ENCODE results near the gene ETF1.

Gene ETF1

DNA sequence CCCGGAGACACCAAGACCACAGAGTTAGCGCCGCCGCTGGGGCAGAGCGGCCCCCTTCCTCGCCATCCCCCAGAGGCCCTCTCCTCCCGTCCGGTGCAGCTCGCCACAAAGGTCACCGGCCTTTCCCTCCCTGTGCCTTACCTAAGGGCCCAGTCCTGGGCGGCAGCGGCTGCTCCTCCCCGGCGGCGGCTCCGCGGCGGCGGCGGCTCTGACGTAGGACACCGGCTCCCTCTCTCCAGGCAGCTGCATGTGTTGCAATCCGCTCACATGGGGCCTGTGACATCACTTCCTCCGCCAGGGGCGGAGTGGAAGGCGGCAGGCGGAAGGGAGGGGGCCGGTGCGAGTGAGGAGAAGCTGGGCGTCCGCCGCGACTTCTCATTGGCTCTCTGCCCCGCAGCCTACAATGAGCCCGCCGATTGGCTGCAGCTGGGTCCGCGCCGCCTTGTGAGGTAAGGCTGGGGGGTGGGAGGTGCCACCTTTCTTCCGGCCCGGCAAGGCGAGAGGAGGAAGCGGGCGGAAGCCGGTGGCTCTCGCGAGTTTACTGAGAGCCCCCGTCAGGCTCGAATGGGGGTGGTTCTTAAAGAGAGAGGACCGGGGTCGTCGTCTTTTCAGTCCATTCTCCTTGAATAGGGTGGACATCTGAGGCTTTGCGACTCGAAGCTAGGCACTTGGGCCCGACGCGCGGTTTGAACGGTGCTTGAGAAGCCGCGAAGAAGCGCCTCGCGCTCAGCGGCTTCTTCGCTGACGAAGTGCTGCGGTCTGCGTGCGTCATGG, at the start of gene ETF1:
TSS of gene ETF1 (minus strand) at position 281 of the 774 bp plus-strand sequence. CDS start 318 bp downstream, outside the sequence.
- DNase-seq, result peak; percentile 98

DNA sequence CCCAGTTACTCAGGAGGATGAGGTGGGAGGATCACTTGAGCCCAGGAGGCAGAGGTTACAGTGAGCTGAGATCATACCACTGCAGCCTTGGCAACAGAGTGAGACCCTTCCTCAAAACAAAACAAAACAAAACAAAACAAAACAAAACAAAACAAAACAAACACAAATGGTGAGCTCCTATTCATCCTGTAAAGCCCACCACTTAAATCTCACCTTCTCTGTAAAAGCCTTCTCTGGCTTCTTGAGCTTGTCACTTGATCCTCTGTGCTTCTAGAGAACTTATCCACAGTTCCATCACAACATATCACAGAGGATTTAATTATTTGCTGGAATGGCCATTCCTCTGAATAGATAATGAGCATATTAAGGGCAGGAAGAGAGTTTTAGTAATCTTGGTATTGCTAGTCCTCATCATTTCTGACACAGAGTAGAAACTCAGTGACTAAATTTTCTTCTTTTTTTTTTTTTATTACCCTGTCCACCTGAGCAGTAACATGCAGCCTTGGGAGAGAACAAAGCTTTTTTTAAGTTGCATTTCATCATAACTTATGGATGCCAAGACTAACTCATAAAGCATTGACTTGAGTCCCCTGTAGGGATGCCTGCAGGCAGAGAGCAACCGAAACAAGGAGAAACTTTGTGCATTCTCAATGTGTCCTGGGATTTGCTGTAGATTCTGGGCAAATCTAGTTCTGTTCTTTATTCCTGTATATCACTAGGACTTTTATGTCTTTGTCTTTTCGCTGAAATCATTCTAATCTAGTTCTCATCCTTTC, 45.2 kb upstream of the ETF1 start:
- no peak for DNase-seq

GRCh38 chr5:138585157-138585556, 42.1 kb upstream of the ETF1 start:
- no peak for DNase-seq

- DNase-seq, result no peak
These were observed 41.1 kb upstream of the ETF1 start for GRCh38 chr5:138583984-138584637.

DNA sequence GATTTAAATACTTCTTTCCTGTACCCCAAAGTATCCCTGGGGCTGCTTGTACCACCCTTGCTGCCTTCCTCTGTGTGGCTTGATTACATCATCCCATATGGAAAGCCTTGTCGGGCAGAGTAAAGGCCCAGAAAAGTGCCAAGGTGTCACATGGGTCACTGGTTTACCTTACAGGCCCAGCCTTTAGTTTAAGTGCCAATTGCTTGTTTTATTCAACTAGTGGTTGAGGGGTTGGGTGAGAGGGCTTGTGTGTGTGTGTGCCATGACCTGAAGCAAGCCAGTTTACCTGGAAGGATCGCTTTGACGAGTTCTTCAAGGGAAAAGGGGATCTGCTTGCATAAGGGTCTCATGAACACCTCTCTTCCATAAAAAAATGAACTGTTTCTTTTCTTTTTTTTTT, 39.9 kb upstream of the ETF1 start:
- DNase-seq, result no peak

GRCh38 chr5:138580777-138581176, 37.7 kb upstream of the ETF1 start:
- no peak for DNase-seq

GRCh38 chr5:138580001-138580400, 37.0 kb upstream of the ETF1 start:
- no peak for DNase-seq

DNA sequence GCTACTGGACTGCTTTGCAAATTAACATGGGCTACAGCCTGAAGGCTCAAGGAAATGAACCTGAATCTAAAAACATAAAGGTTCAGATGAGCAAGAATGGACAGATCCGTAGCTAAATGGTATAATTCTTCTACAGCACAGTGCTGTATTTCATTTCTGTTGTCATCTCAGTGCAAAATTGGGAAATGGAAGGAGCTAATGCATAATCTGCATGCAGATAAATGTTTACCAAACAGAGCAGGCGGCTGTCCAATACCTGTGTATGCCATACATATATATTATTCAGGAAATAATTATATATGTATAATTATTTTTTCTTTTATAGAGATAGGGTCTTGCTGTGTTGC, 36.5 kb upstream of the ETF1 start:
- DNase-seq, result no peak

DNA sequence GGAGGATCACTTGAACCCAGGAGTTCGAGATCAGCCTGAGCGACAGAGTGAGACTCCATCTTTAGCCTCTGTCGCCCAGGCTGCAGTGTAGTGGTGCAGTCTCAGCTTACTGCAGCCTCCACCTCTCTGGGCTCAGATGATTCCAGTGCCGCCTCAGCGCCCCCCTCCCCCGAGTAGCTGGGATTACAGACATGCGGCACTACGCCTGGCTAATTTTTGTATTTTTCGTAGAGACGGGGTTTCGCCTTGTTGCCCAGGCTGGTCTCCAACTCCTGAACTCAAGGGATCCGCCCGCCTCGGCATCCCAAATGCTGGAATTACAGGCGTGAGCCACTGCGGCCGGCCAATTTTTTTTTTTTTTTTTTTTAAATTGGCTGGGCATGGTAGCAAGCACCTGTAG, 34.4 kb upstream of the ETF1 start:
- no peak for DNase-seq

GRCh38 chr5:138575194-138576015, 32.4 kb upstream of the ETF1 start, which contains the start of gene HSPA9:
Gene HSPA9, minus strand, starts transcription at chr5:138575401. Its CDS starts 83 bp downstream, at chr5:138575318.
- peak; percentile 100 for DNase-seq

- DNase-seq, result no peak
These were observed 31.7 kb upstream of the ETF1 start for GRCh38 chr5:138574744-138575193.

- no peak for DNase-seq
These were observed 31.1 kb upstream of the ETF1 start for GRCh38 chr5:138573949-138574670.

DNA sequence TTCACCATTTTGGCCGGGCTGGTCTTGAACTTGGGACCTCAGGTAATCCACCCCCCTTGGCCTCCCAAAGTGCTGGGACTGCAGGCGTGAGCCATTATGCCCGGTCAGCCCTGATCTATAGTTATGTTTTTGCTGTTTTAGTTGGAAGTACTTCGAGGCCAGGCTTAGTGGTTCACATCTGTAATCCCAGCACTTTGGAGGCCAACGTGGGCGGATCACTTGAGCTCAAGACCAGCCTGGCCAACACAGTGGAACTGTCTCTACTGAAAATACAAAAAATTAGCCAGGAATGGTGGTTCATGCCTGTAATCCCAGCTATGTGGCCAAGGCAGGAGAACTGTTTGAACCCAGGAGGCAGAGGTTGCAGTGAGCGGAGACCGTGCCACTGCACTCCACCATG, 30.2 kb upstream of the ETF1 start:
- no peak for DNase-seq

GRCh38 chr5:138570871-138571270, 27.8 kb upstream of the ETF1 start:
- DNase-seq, result no peak

DNA sequence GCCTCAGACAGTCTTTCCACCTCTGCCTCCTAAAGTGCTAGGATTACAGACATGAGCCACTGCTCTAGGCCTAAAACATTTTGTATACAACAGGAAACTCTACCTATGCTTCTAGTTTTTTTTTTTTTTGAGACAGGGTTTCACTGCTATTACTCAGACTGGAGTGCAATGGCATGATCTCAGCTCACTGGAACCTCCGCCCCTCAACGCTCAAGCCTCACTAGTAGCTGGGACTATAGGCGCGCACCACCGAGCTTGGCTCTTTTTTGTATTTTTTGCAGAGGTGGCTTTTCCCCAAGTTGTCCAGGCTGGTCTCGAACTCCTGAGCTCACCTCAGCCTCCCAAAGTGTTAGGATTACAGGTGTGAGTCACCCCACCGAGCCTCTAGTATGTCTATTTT, 26.7 kb upstream of the ETF1 start:
- no peak for DNase-seq

DNA sequence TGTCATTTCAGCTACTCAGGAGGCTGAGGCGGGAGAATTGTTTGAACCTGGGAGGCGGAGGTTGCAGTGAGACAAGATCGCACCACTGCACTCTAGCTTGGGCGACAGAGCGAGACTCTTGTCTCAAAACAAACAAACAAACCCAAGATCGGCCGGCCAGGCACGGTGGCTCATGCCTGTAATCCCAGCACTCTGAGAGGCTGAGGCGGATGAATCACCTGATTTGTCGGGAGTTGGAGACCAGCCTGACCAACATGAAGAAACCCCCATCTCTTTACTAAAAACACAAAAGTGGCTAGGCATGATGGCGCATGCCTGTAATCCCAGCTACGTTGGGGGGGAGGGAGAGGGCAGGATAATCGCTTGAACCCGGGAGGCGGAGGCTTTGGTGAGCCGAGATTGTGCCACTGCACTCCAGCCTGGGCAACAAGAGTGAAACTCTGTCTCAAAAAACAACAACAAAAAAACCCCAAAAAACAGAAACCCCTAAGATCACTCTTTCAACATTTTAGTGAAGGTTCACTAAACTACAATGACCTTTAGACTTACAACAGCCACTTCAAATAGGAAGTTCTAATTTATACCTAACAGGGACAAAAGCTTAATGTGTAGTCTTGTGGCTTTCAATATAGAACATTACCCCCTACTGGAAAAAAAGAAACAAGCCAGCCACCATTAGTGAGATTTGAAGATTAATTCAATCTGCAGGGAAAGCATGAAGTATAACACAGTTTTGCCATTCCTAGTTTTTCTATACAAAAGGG, 25.2 kb upstream of the ETF1 start:
- no peak for DNase-seq

DNA sequence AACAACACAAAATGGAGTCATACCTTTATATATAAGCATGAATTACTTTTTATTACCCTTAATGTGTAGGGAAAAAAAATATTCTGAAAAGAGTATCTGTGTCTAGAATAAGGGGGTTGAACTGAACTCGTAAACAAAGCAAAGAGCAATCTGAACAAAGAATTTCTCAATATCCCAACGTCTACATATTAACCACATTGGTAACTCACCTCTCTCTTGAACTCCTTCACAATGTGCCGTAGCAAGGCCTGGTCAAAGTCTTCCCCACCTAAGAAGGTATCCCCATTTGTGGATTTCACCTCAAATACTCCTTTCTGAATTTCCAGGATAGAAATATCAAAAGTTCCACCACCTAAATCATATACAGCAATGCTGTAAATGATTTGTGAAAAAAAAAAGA, 23.8 kb upstream of the ETF1 start:
- DNase-seq, result no peak

GRCh38 chr5:138565100-138565821, 22.2 kb upstream of the ETF1 start:
- no peak for DNase-seq

DNA sequence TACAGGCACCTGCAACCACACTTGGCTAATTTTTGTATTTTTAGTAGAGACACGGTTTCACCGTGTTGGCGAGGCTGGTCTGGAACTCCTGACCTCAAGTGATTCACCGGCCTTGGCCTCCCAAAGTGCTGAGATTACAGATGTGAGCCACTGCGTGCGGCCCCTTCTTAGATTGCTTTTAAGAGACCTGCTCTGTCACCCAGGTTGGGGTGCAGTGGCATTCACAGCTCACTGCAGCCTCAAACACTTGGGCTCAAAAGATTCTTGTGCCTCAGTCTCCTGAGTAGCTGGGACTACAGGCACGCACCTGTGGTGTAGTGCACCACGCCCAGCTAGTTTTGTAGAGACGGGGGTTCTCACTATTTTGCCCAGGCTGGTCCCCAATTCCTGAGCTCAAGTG, 21.2 kb upstream of the ETF1 start:
- no peak for DNase-seq

- DNase-seq, result no peak
These were observed 20.5 kb upstream of the ETF1 start for GRCh38 chr5:138563340-138564118.
